Stimulated activated naive CD8-positive, alpha-beta T cell treated with anti-CD3 and anti-CD28 coated beads, Interleukin-15, Interleukin-2, amounts not matched to agents 100 U/mL and 50 U/mL, for 24 hours (primary cell): ENCODE data around the gene ATE1.
"Not testable (repeated sequence)": the region's sequence is repeated elsewhere in the genome, so short reads cannot be mapped to it uniquely, and the experiment has no call there.

Source experiments
- ATAC-seq: fragments of 150-1000 bp; cut with Tn5 transposase; one replicate; pipeline ENCODE4 v1.10.0; 2021
- DNase-seq: peaks from one replicate; pipeline ENCODE4 v3.0.0; 2021

Gene ATE1

GRCh38 chr10:121830101-121830500 is 97.7 kb downstream of the ATE1 start:
- DNase-seq (no peak), ATAC-seq (no peak)

- DNase-seq, result no peak
- ATAC-seq, result no peak
These were observed 99.8 kb downstream of the ATE1 start for GRCh38 chr10:121828045-121828444.

GRCh38 chr10:121826773-121827172 is 101.1 kb downstream of the ATE1 start:
- DNase-seq, ATAC-seq: not testable (repeated sequence)

- no peak for ATAC-seq
- no peak for DNase-seq
These were observed 103.8 kb downstream of the ATE1 start for GRCh38 chr10:121823993-121824463.

GRCh38 chr10:121822724-121823123 is 105.1 kb downstream of the ATE1 start:
- ATAC-seq (no peak), DNase-seq (no peak)

GRCh38 chr10:121822180-121822579 is 105.7 kb downstream of the ATE1 start:
- DNase-seq, result no peak
- ATAC-seq, result no peak

GRCh38 chr10:121819049-121819448 is 108.8 kb downstream of the ATE1 start:
- DNase-seq (no peak), ATAC-seq (no peak)

GRCh38 chr10:121818599-121818998 is 109.2 kb downstream of the ATE1 start:
- no peak for ATAC-seq

GRCh38 chr10:121816197-121816596 is 111.6 kb downstream of the ATE1 start:
- DNase-seq (no peak), ATAC-seq (no peak)

More at GRCh38 chr10:121818599-121818998, 109.2 kb downstream of the ATE1 start:
- no peak for DNase-seq

- ATAC-seq (no peak), DNase-seq (no peak)
These were observed 114.0 kb downstream of the ATE1 start for GRCh38 chr10:121813857-121814256.

GRCh38 chr10:121813211-121813815 is 114.5 kb downstream of the ATE1 start:
- DNase-seq (no peak), ATAC-seq (no peak)

- DNase-seq (no peak), ATAC-seq (no peak)
These were observed 115.8 kb downstream of the ATE1 start for GRCh38 chr10:121812031-121812430.

- no peak for DNase-seq
- ATAC-seq, result no peak
These were observed 116.4 kb downstream of the ATE1 start for GRCh38 chr10:121811386-121811785.

GRCh38 chr10:121808835-121809234 is 119.0 kb downstream of the ATE1 start:
- no peak for ATAC-seq
- DNase-seq, result no peak

- DNase-seq (no peak), ATAC-seq (no peak)
These were observed 123.4 kb downstream of the ATE1 start for GRCh38 chr10:121804460-121804859.

GRCh38 chr10:121803611-121804010 is 124.2 kb downstream of the ATE1 start:
- no peak for ATAC-seq
- DNase-seq, result no peak

GRCh38 chr10:121800831-121801230 is 127.0 kb downstream of the ATE1 start:
- DNase-seq, result no peak
- no peak for ATAC-seq

- DNase-seq (no peak), ATAC-seq (no peak)
These were observed 127.7 kb downstream of the ATE1 start for GRCh38 chr10:121800146-121800545.

- DNase-seq (no peak), ATAC-seq (no peak)
These were observed 130.3 kb downstream of the ATE1 start for GRCh38 chr10:121797490-121797889.

GRCh38 chr10:121796342-121796741 is 131.5 kb downstream of the ATE1 start:
- DNase-seq (no peak), ATAC-seq (no peak)

- no peak for DNase-seq
These were observed 135.6 kb downstream of the ATE1 start for GRCh38 chr10:121792198-121792597.

GRCh38 chr10:121791761-121792160 is 136.1 kb downstream of the ATE1 start:
- no peak for ATAC-seq

More at GRCh38 chr10:121792198-121792597, 135.6 kb downstream of the ATE1 start:
- ATAC-seq, result no peak

GRCh38 chr10:121788717-121789116 is 139.1 kb downstream of the ATE1 start:
- DNase-seq (no peak), ATAC-seq (no peak)

More at GRCh38 chr10:121791761-121792160, 136.1 kb downstream of the ATE1 start:
- no peak for DNase-seq

GRCh38 chr10:121788115-121788514 is 139.7 kb downstream of the ATE1 start:
- DNase-seq, result no peak
- ATAC-seq, result no peak
